ENCODE measurements around the gene EFCAB6. TPM values are rescaled to one million over a fixed set of nuclear protein-coding genes. Genes with fewer than 3 reads are reported as not detected.

The EFCAB6 gene
- polyA plus RNA-seq, 3 donors from 2014 or later = 0.04 to 0.18 TPM; not detected in 1

DNA sequence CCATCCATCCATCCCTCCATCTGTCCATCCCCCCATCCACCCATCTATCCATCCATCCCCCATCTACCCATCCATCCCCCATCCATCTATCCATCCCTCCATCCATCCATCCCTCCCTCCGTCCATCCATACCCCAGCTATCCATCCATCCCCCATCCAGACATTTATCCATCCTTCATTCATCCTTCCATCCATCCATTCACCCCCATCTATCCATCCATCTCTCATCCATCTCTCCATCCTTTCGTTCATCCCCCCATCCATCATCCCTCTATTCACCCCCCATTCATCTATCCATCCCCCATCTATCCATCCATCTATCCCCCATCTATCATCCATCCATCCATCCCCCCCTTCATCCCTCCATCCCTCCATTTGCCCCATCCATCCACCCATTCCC is 302.8 kb downstream of the EFCAB6 start:
- Mint-ChIP-seq H3K27ac (no peak overlapping the region), H3K4me3 (no peak overlapping the region)

DNA sequence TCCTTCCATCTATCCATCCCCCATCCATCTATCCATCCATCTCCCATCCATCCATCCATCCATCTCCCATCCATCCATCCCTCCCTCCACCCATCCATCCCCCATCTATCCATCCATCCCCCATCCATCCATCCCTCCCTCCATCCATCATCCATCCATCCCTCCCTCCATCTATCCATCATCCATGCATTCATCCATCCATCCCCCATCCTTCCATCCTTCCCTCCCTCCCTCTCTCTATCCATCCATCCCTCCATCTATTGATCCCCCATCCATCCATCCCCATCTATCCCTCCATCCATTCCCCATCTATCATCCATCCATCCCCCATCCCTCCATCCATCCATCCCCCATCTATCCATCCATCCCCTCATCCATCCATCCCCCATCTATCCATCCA is 303.6 kb downstream of the EFCAB6 start:
- Mint-ChIP-seq H3K9me3 (no peaks in the 10 kb centered on the region), H3K27me3 (ENCODE audit: low read depth in 3 of 3) (peaks cover 0 to 2% (median 1%) of the 10 kb centered on the region in 3 donors), H3K4me3 (no peak overlapping the region), H3K36me3 (no peaks in the 10 kb centered on the region), H3K4me1 (no peaks in the 10 kb centered on the region), H3K27ac (no peak overlapping the region)
- no peak for DNase-seq

More for the DNA sequence above, 302.8 kb downstream of the EFCAB6 start:
- H3K27me3 Mint-ChIP-seq (ENCODE audit: low read depth in 3 of 3) = peaks cover 0 to 2% (median 1%) of the 10 kb centered on the region in 3 donors
- no peaks in the 10 kb centered on the region for H3K4me1 Mint-ChIP-seq
- no peak for DNase-seq
- no peaks in the 10 kb centered on the region for H3K9me3 Mint-ChIP-seq
- H3K36me3 Mint-ChIP-seq = no peaks in the 10 kb centered on the region

GRCh38 chr22:43507235-43507634 is 304.9 kb downstream of the EFCAB6 start:
- no peak overlapping the region for H3K27ac Mint-ChIP-seq
- no peaks in the 10 kb centered on the region for H3K36me3 Mint-ChIP-seq
- no peak overlapping the region for H3K4me3 Mint-ChIP-seq
- H3K27me3 Mint-ChIP-seq (ENCODE audit: low read depth in 3 of 3) = peaks cover 0 to 1% (median 0%) of the 10 kb centered on the region in 3 donors
- no peaks in the 10 kb centered on the region for H3K4me1 Mint-ChIP-seq
- no peaks in the 10 kb centered on the region for H3K9me3 Mint-ChIP-seq
- no peak for DNase-seq

- Mint-ChIP-seq H3K4me1 (no peaks in the 10 kb centered on the region), H3K36me3 (no peaks in the 10 kb centered on the region), H3K9me3 (no peaks in the 10 kb centered on the region), H3K27me3 (ENCODE audit: low read depth in 3 of 3) (no peaks in the 10 kb centered on the region), H3K27ac (no peak overlapping the region), H3K4me3 (no peak overlapping the region)
- no peak for DNase-seq
Observed at GRCh38 chr22:43506487-43506886, 305.6 kb downstream of the EFCAB6 start.

DNA sequence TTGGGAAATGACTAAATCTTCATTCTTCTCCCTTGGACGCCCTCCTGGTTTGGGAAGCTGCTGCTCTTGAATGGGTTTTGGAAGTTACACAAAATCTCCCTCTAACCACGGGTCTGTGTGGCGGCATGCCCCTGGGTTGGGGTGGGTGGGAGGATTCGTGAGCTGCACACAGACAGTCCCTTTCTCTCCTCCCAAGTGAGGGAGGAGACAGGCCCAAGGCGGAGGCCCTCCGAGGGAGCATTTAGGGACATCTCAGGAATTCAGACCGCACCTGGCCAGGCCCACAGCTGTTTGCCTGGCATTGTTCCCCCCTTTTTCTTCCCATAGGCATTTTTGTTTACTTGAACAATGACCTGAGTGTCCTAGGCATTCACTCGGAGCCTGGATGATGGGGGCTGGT is 306.2 kb downstream of the EFCAB6 start:
- Mint-ChIP-seq H3K4me3 (no peak overlapping the region), H3K36me3 (no peaks in the 10 kb centered on the region), H3K4me1 (no peaks in the 10 kb centered on the region), H3K9me3 (no peaks in the 10 kb centered on the region), H3K27ac (no peak overlapping the region), H3K27me3 (ENCODE audit: low read depth in 3 of 3) (no peaks in the 10 kb centered on the region)
- no peak for DNase-seq

DNA sequence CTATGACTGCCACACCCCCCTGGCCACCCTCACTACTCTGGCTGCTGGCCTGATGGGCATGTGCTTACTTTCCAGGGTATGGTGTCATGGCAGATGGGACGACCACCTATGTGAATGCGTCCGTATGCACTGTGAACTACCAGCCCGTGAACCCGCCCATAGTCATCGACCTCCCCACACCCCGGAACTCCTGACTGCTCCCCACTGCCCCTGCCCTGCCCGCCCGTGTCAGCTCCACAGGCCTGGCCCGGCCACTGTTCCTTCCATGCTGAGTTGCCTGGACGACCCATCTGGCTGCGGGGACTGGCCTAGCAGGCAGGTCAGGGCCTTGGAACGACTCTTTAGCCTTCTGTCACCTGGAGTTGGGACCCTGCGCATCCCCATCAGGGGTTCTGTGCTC is 306.7 kb downstream of the EFCAB6 start:
- H3K27ac Mint-ChIP-seq = no peak overlapping the region
- H3K4me3 Mint-ChIP-seq = no peak overlapping the region
- DNase-seq = no peak
- no peaks in the 10 kb centered on the region for H3K36me3 Mint-ChIP-seq
- H3K27me3 Mint-ChIP-seq (ENCODE audit: low read depth in 3 of 3) = no peaks in the 10 kb centered on the region
- H3K4me1 Mint-ChIP-seq = no peaks in the 10 kb centered on the region
- no peaks in the 10 kb centered on the region for H3K9me3 Mint-ChIP-seq

- Mint-ChIP-seq H3K27me3 (ENCODE audit: low read depth in 3 of 3) (no peaks in the 10 kb centered on the region), H3K4me1 (no peaks in the 10 kb centered on the region), H3K36me3 (no peaks in the 10 kb centered on the region), H3K4me3 (no peak overlapping the region), H3K9me3 (no peaks in the 10 kb centered on the region), H3K27ac (no peak overlapping the region)
- no peak for DNase-seq
Observed at GRCh38 chr22:43504666-43505261, 307.3 kb downstream of the EFCAB6 start.

DNA sequence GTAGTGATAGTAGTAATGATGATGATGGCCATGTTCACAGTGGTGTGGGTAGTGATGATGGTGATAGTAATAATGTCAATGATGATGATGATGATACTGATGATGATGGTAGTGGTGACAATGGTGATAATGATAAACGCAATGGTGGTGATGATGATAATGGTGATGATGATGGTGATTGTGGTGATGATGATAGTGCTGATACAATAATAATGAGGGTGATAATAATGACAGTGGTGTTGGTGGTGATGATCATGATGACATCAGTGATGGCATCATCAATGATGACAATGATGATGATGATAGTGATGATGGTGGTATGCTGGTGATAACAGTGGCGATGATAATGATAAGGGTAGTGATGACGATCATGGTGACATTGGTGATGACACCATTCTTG is 308.0 kb downstream of the EFCAB6 start:
- H3K27me3 Mint-ChIP-seq (ENCODE audit: low read depth in 3 of 3) = no peaks in the 10 kb centered on the region
- DNase-seq = no peak

GRCh38 chr22:43502306-43502874 is 309.7 kb downstream of the EFCAB6 start:
- Mint-ChIP-seq H3K9me3 (no peaks in the 10 kb centered on the region), H3K4me3 (no peak overlapping the region), H3K27me3 (ENCODE audit: low read depth in 3 of 3) (peaks cover 0 to 5% (median 4%) of the 10 kb centered on the region in 3 donors), H3K4me1 (no peaks in the 10 kb centered on the region), H3K27ac (no peak overlapping the region), H3K36me3 (no peaks in the 10 kb centered on the region)
- DNase-seq = no peak

More for the DNA sequence above, 308.0 kb downstream of the EFCAB6 start:
- Mint-ChIP-seq H3K9me3 (no peaks in the 10 kb centered on the region), H3K36me3 (no peaks in the 10 kb centered on the region), H3K4me1 (no peaks in the 10 kb centered on the region), H3K4me3 (no peak overlapping the region), H3K27ac (no peak overlapping the region)

- Mint-ChIP-seq H3K27me3 (ENCODE audit: low read depth in 3 of 3) (peaks cover 0 to 6% (median 6%) of the 10 kb centered on the region in 3 donors), H3K36me3 (no peaks in the 10 kb centered on the region), H3K9me3 (no peaks in the 10 kb centered on the region), H3K4me3 (no peak overlapping the region), H3K27ac (no peak overlapping the region), H3K4me1 (no peaks in the 10 kb centered on the region)
- no peak for DNase-seq
Observed at GRCh38 chr22:43501878-43502277, 310.2 kb downstream of the EFCAB6 start.

DNA sequence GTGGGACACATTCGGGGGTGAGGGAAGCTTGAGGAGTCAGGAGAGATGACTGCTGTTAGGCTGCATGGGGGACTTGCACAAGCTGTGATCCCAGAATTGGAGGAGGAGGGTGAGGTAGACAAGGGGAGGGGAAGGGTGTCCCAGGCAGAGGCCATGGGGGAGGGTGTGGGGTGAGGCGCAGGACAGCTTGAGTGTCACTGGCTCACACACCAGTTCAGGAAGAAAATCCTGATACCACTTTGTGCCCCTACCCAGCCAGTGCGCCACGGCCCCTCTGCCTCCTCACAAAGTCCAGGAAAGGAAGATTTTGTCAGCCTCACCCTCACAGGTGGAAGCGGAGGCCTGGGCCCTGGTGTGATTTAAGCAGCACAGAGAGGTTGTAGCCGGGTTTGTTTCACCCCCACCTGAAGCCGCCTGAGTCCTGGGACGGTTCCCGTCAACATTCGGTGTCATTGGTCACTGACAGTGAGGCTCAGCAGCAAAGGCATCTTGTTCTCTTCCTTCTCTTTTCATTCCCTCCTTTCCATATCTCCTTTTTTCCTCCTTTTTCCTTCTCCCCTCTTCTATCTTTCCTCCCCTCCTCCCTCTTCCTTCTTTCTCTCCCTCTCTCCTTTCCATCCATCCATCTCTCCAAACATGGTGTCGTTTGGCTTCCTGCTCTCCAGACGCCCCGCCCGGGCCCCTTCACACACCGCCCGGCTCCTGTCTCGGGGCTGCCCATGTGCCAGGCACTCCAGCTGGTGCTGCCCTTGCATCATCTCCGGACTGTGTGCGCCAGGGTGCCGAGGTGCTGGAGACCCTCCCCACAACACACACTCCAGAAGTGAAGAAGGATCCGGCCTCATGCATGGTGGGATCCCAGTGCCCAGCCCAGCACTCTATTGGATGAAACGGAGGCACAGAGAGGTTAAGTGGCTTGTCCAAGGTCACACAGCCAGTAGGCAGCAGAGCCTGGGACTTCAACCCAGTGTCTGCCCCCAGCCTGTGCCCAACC is 311.0 kb downstream of the EFCAB6 start:
- H3K27ac Mint-ChIP-seq = no peak overlapping the region
- peaks cover 0 to 6% (median 6%) of the 10 kb centered on the region in 3 donors for H3K27me3 Mint-ChIP-seq (ENCODE audit: low read depth in 3 of 3)
- no peaks in the 10 kb centered on the region for H3K36me3 Mint-ChIP-seq
- no peaks in the 10 kb centered on the region for H3K9me3 Mint-ChIP-seq
- no peak overlapping the region for H3K4me3 Mint-ChIP-seq
- no peak for DNase-seq
- no peaks in the 10 kb centered on the region for H3K4me1 Mint-ChIP-seq

- Mint-ChIP-seq H3K27me3 (ENCODE audit: low read depth in 3 of 3) (peaks cover 0 to 8% (median 6%) of the 10 kb centered on the region in 3 donors), H3K36me3 (no peaks in the 10 kb centered on the region), H3K27ac (no peak overlapping the region), H3K9me3 (no peaks in the 10 kb centered on the region), H3K4me3 (no peak overlapping the region), H3K4me1 (no peaks in the 10 kb centered on the region)
- no peak for DNase-seq
Observed at GRCh38 chr22:43498856-43499253, 313.2 kb downstream of the EFCAB6 start.

GRCh38 chr22:43497956-43498855 is 313.9 kb downstream of the EFCAB6 start:
- no peaks in the 10 kb centered on the region for H3K36me3 Mint-ChIP-seq
- H3K4me1 Mint-ChIP-seq = no peaks in the 10 kb centered on the region
- no peak overlapping the region for H3K4me3 Mint-ChIP-seq
- no peaks in the 10 kb centered on the region for H3K9me3 Mint-ChIP-seq
- H3K27me3 Mint-ChIP-seq (ENCODE audit: low read depth in 3 of 3) = peaks cover 0 to 8% (median 7%) of the 10 kb centered on the region in 3 donors
- no peak for DNase-seq
- H3K27ac Mint-ChIP-seq = no peak overlapping the region

Measured in immature natural killer cell (primary cell).